HepG2 (cell line): ENCODE data around the gene DENND4B.

ENCODE experiments used
- RNF219 ChIP-seq: sonication (generic); formaldehyde crosslinking; IDR thresholded peaks from 2 replicates; pipeline ENCODE4 v1.5.0; 2020; ENCODE audit warnings: mild to moderate bottlenecking, missing genetic modification reagents
- TP53 ChIP-seq: sonication (generic); formaldehyde crosslinking; conservative IDR thresholded peaks from 2 replicates; pipeline ENCODE4 v1.4.0; 2020; ENCODE audit warnings: missing genetic modification reagents
- ZC3H4 ChIP-seq: sonication (generic); formaldehyde crosslinking; IDR thresholded peaks from 2 replicates; pipeline ENCODE4 v1.4.0; 2020; ENCODE audit warnings: missing genetic modification reagents, borderline replicate concordance

DNA sequence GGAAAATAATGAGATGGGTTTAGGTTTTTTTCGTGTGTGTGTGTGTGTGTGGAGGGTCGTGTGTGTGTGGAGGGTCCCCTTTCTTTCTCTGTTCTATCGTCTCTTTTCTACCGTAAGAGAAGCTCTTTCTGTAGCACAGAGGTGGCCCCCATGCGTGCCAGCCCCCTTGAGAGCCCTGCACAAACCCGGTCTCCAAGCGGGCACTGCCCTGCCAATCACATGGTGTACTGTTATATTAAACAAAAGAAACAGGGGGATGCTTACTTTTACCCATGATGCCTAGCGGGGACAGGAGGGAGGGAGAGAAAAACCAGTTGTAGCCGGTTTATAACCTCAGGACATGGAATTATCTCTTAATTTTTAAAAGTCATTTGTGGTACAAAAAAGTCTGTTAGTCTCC is 64.8 kb downstream of the DENND4B start:
- TF ChIP-seq RNF219 (no peak), ZC3H4 (no peak), TP53 (CRISPR knock-in tag) (no peak)
